NB4 (cell line): ENCODE results near the gene CCL20.

Source experiments
- DNase-seq: peaks from one replicate; pipeline ENCODE4 v3.0.0; 2010; ENCODE audit warnings: low read depth
- H3K4me3 ChIP-seq: one replicate; pipeline ENCODE4 v1.5.1; 2011; ENCODE audit warnings: mild to moderate bottlenecking, low read depth, low read length, moderate library complexity
- MYC ChIP-seq: IDR thresholded peaks from 2 replicates; pipeline ENCODE4 v1.6.1; 2011; ENCODE audit warnings: low read depth, low read length
- POLR2A ChIP-seq: IDR thresholded peaks from 2 replicates; pipeline ENCODE4 v1.6.1; 2011; ENCODE audit warnings: mild to moderate bottlenecking; ENCODE audit not compliant: insufficient read length; ENCODE audit errors: extremely low read depth
- TF ChIP-seq, protein P1 (sequence below): IDR thresholded peaks from 2 replicates; pipeline ENCODE4 v1.6.1; 2011; ENCODE audit warnings: low read depth, low read length
- TF ChIP-seq, protein P2 (sequence below): IDR thresholded peaks from one replicate; pipeline ENCODE4 v1.5.1; 2012; ENCODE audit warnings: low read depth, low read length

The CCL20 gene

DNA sequence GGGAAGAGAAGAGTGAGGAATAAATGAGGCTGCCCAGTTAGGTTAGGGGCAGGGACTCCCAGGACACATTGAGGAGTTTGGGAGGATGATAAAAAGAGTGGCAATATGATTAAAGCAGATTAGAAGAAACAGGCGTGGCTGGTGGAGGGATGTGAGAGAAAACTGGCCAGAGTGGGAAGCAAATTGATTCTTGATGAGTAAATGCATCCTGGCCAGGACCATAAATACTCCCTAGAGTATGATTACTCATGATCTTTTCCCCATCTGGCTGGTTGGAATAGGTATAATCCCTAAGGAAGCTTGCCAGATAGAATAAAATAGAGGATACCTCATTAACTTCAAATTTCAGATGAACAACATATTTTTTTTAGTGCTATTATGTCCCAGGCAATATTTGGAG, 36.3 kb downstream of the CCL20 start:
- H3K4me3 ChIP-seq: no peak overlapping the region
- TF ChIP-seq, protein P1, sequence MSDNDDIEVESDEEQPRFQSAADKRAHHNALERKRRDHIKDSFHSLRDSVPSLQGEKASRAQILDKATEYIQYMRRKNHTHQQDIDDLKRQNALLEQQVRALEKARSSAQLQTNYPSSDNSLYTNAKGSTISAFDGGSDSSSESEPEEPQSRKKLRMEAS: no peak
- TF ChIP-seq, protein P2, sequence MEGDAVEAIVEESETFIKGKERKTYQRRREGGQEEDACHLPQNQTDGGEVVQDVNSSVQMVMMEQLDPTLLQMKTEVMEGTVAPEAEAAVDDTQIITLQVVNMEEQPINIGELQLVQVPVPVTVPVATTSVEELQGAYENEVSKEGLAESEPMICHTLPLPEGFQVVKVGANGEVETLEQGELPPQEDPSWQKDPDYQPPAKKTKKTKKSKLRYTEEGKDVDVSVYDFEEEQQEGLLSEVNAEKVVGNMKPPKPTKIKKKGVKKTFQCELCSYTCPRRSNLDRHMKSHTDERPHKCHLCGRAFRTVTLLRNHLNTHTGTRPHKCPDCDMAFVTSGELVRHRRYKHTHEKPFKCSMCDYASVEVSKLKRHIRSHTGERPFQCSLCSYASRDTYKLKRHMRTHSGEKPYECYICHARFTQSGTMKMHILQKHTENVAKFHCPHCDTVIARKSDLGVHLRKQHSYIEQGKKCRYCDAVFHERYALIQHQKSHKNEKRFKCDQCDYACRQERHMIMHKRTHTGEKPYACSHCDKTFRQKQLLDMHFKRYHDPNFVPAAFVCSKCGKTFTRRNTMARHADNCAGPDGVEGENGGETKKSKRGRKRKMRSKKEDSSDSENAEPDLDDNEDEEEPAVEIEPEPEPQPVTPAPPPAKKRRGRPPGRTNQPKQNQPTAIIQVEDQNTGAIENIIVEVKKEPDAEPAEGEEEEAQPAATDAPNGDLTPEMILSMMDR: no peak
- TF ChIP-seq MYC: no peak
- TF ChIP-seq POLR2A: no peak
- DNase-seq: no peak

DNA sequence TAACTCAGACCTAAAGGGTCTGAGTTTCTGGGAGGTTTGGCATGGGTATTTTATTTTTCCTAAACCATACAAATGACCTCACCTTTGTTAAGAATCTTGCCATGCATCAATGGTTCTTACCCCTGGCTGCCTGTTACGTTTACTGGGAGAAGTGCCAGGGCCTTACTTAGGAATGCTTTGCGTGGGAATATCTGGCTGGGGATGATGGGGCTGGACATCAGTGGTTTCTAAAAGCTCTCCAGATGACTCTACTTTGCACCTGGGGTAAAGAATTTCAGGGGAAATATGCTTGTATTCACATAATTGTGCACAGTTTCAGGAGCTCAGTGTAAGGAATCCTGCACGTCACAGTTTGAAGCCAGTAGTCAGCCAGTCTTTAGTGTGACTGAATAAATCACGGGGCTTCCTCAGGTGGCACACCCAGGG, 39.6 kb downstream of the CCL20 start:
- no peak overlapping the region for H3K4me3 ChIP-seq
- TF ChIP-seq, protein P2: no peak
- no peak for TF ChIP-seq MYC
- TF ChIP-seq, protein P1: no peak
- TF ChIP-seq POLR2A: no peak
- no peak for DNase-seq

DNA sequence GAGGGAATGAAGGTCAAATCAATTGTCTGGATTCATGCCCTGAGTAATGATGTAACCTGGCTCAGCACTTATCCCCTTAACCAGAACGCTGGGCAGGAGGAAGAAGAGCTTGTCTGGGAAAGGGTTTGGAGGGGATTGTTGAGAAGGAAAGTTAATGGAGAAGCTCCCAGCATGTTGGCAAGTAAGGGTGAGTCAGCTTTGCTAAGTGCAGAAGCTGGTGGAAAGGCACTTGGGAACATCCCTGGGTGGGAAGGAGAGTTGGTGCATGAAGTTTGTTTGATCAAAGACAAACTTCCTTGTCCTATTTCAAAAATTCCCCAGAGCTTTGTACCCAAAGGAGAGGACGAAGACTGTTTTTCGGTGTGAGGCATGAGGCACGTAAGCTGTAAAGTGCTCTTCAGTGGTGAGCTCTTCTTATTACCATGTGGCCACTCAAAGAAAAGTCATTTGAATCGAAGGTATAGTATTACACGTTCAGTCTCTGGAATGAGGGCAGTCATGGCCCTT, 40.2 kb downstream of the CCL20 start:
- H3K4me3 ChIP-seq: no peak overlapping the region
- DNase-seq: no peak
- TF ChIP-seq, protein P2: no peak
- TF ChIP-seq POLR2A: no peak
- TF ChIP-seq, protein P1: no peak

DNA sequence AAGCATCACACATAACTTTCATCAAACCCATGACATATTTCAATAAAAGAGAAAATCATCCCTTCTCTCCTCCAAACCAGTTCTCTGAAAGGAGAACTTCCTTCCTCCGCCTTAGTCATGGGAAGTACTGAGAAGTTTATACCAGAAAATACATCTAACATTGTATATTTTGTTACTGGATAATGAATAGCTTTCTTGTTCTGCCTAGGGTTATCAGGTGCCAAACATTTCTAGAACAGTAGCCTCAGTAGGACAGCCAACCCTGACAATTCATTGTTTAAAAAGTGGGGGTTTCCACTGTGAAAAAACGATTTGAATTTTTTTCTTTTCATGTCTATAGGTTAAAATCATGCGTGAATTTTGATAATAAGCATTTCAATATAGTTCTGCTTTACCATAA, 41.8 kb downstream of the CCL20 start:
- TF ChIP-seq, protein P2: no peak
- TF ChIP-seq POLR2A (no peak), MYC (no peak)
- TF ChIP-seq, protein P1: no peak
- DNase-seq: no peak

DNA sequence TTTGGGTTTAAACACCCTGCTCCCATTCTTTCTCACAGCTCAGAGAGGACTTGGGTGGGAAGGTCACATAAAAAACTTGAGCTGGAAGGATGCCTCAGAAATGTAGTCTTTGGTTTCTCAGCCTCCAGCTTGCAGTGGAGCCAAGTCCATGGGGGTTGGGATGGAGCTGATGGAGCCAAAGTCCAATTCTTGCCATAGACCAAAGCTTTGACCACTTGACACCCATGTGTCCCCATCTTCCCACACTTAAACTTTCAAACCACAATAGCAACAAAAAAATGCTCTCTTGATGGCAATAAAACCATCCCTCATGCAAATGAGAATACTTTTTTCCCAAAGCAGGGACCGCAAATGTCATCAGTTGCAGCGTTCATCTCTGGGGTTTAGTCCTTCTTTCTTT, 43.1 kb downstream of the CCL20 start:
- no peak for DNase-seq
- TF ChIP-seq POLR2A (no peak), MYC (no peak)
- TF ChIP-seq, protein P2: no peak
- TF ChIP-seq, protein P1: no peak
- no peak overlapping the region for H3K4me3 ChIP-seq

More for the DNA sequence above, 41.8 kb downstream of the CCL20 start:
- H3K4me3 ChIP-seq: no peak overlapping the region

DNA sequence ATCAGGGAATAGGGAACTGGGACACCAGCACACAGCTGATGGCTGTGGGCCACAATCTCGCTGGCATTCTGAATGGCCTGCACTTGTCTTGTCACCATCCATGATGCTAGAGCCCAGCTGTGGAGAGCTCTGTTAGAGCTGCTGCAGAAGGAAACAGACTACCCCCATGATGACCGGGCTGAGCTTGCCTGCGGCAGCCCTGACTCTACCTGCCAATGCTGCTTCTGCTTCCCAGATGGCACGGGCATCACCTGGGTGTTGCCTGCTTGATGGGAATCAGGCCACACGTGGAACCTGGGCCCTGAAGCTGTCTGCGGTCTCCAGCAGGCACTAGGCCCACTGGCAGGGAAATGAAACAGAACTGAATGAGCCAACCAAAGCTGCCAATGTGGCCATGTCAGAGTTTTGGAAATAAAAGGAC, 46.6 kb downstream of the CCL20 start:
- no peak overlapping the region for H3K4me3 ChIP-seq
- DNase-seq: no peak
- TF ChIP-seq MYC (no peak), POLR2A (no peak)
- TF ChIP-seq, protein P2: no peak
- TF ChIP-seq, protein P1: no peak
